Keratinocyte (primary cell): ENCODE measurements around the gene R3HCC1L. TPM values are rescaled to one million over a fixed set of nuclear protein-coding genes. Genes with fewer than 3 reads are reported as not detected.
A peak's percentile ranks its signal among the peaks of the same experiment; 100 is the strongest.

Experiments
- DNase-seq: peaks from one replicate; pipeline ENCODE4 v3.0.0-alpha.2; 2011; ENCODE audit warnings: low read depth, missing footprints, low spot score
- FAIRE-seq: peaks from 2 replicates; lab custom pipeline; 2011; peaks lifted over from hg19 to GRCh38; lab: Jason Lieb, UNC
- H2AFZ ChIP-seq: 2 replicates; pipeline ENCODE4 v1.6.0; 2012; ENCODE audit warnings: low read length, control low read depth, inconsistent platforms; ENCODE audit not compliant: control insufficient read depth
- H3K27ac ChIP-seq: 2 replicates; pipeline ENCODE4 v1.5.1; 2011; ENCODE audit warnings: low read length; ENCODE audit not compliant: control insufficient read depth, insufficient read depth
- H3K27me3 ChIP-seq: 3 replicates; pipeline ENCODE4 v1.6.0; 2011; ENCODE audit warnings: low read length; ENCODE audit not compliant: control insufficient read depth, insufficient read depth; ENCODE audit errors: extremely low read depth
- H3K36me3 ChIP-seq, 2 experiments: 2 replicates in 1 of 2; 3 replicates in 1 of 2; pipeline ENCODE4 v1.5.1; 2011; ENCODE audit warnings: low read length in 2 of 2, mild to moderate bottlenecking in 1 of 2; ENCODE audit not compliant: control insufficient read depth in 2 of 2, insufficient read depth in 2 of 2; ENCODE audit errors: extremely low read depth in 1 of 2
- H3K4me1 ChIP-seq: 3 replicates; pipeline ENCODE4 v1.5.1; 2011; ENCODE audit warnings: low read length; ENCODE audit not compliant: control insufficient read depth, insufficient read depth; ENCODE audit errors: extremely low read depth
- H3K4me2 ChIP-seq: 3 replicates; pipeline ENCODE4 v1.6.0; 2011; ENCODE audit warnings: low read depth, low read length; ENCODE audit not compliant: control insufficient read depth, insufficient read depth; ENCODE audit errors: extremely low read depth
- H3K4me3 ChIP-seq, 3 experiments: fragments of 200-600 bp in 1 of 3; sonication (generic) in 1 of 3; 2 replicates in 2 of 3; 3 replicates in 1 of 3; pipeline ENCODE4 v1.5.1; 2011 to 2016; ENCODE audit warnings: low read length in 3 of 3, mild to moderate bottlenecking in 3 of 3, control low read depth in 2 of 3, inconsistent platforms in 1 of 3, low read depth in 1 of 3, mixed read lengths in 1 of 3, mixed run types in 1 of 3, moderate library complexity in 1 of 3; ENCODE audit not compliant: control insufficient read depth in 2 of 3, insufficient read depth in 2 of 3; ENCODE audit errors: extremely low read depth in 1 of 3
- H3K79me2 ChIP-seq: 2 replicates; pipeline ENCODE4 v1.6.0; 2012; ENCODE audit warnings: low read length; ENCODE audit not compliant: control insufficient read depth, insufficient read depth
- H3K9ac ChIP-seq: 3 replicates; pipeline ENCODE4 v1.6.0; 2011; ENCODE audit warnings: low read length; ENCODE audit not compliant: control insufficient read depth, insufficient read depth; ENCODE audit errors: extremely low read depth
- H3K9me1 ChIP-seq: 3 replicates; pipeline ENCODE4 v1.6.0; 2011; ENCODE audit warnings: low read length; ENCODE audit not compliant: control insufficient read depth, insufficient read depth; ENCODE audit errors: extremely low read depth
- H3K9me3 ChIP-seq: 2 replicates; pipeline ENCODE4 v1.5.1; 2012; ENCODE audit warnings: low read depth, low read length; ENCODE audit not compliant: control insufficient read depth
- H4K20me1 ChIP-seq: 3 replicates; pipeline ENCODE4 v1.6.0; 2011; ENCODE audit warnings: low read length; ENCODE audit not compliant: control insufficient read depth, insufficient read depth; ENCODE audit errors: extremely low read depth
- CTCF ChIP-seq, 3 experiments: IDR thresholded peaks in 1 of 3; conservative IDR thresholded peaks in 1 of 3; optimal IDR thresholded peaks in 1 of 3; 2 replicates in 2 of 3; 3 replicates in 1 of 3; pipeline versions ENCODE3 to v1.5.1; 2011; ENCODE audit warnings: low read length in 3 of 3, mild to moderate bottlenecking in 3 of 3, moderate library complexity in 2 of 3, control low read depth in 1 of 3, inconsistent platforms in 1 of 3; ENCODE audit not compliant: insufficient read depth in 2 of 3; ENCODE audit errors: extremely low read depth in 1 of 3
- EZH2 ChIP-seq: IDR thresholded peaks from one replicate; pipeline ENCODE4 v1.6.1; 2012; ENCODE audit warnings: inconsistent platforms, mild to moderate bottlenecking, low read length, moderate library complexity
- dilution Hi-C: fragments of 300-500 bp; cut with MboI; formaldehyde crosslinking; loops from one replicate; pipeline ENCODE4 v1.7.0; 2020; ENCODE audit warnings: low sequenced_read_pairs; ENCODE audit not compliant: extremely low pct_ligation_motif_present
- polyA plus RNA-seq, 5 experiments: library from polyadenylated mRNA; depleted of rRNA in 3 of 5; stranded (reverse) in 3 of 5; stranded (forward) in 1 of 5; unstranded in 1 of 5; fragments of >200 nt; gene quantifications; 1 replicate in 1 of 5; 2 replicates in 3 of 5; 3 replicates in 1 of 5; pipeline versions ENCODE4 v1.2.1 to v1.2.3, GENCODE V29; 2011 to 2012; ENCODE audit warnings: missing spikeins in 2 of 5, low read depth in 1 of 5, low replicate concordance in 1 of 5

The R3HCC1L gene
- polyA plus RNA-seq, 1 donor (not counting 4 experiments of a cell fraction or from before 2014, with no cell fraction given): 11.7 TPM

DNA sequence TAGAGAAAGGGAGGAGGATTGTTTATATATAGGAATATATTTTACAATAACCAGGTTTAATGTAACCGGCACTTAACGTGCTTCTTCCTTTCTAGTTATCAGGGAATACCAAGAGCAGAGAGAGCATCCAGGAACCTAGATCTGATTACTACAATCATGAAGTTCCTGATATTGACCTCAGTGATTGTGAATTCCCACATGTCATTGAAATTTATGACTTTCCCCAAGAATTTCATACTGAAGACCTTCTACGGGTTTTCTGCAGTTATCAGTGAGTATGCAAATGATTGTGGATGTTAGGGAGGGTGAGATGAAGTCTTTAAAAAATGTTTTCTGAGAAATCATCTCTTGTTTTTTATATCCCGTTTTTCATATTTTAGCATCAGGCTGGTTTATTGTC is 97.0 kb downstream of the R3HCC1L start:
- dilution Hi-C loops: no loop called here
- no peak overlapping the region for H3K4me2 ChIP-seq
- H3K79me2 ChIP-seq: no peaks in the 10 kb centered on the region
- peaks cover 4% of the 10 kb centered on the region for H3K4me1 ChIP-seq
- no peak for DNase-seq
- no peaks in the 10 kb centered on the region for H3K9me1 ChIP-seq
- no peak overlapping the region for H3K9ac ChIP-seq
- H3K36me3 ChIP-seq: peaks cover 0 to 4% of the 10 kb centered on the region in 2 experiments
- FAIRE-seq: no peak
- H3K9me3 ChIP-seq: no peaks in the 10 kb centered on the region
- H3K4me3 ChIP-seq: no peak overlapping the region
- H4K20me1 ChIP-seq: no peaks in the 10 kb centered on the region
- H3K27ac ChIP-seq: no peak overlapping the region
- H3K27me3 ChIP-seq: no peaks in the 10 kb centered on the region
- TF ChIP-seq CTCF (optimal IDR thresholded peaks at IDR 0.05 in 1 of 3, IDR thresholded peaks at IDR 0.05 in 1 of 3, conservative IDR thresholded peaks at IDR 0.05 in 1 of 3; ENCODE audit: extremely low read depth in 1 of 3, insufficient read depth in 2 of 3, low read length in 3 of 3) (no peak), EZH2 (no peak)
- H2AFZ ChIP-seq: no peak overlapping the region

DNA sequence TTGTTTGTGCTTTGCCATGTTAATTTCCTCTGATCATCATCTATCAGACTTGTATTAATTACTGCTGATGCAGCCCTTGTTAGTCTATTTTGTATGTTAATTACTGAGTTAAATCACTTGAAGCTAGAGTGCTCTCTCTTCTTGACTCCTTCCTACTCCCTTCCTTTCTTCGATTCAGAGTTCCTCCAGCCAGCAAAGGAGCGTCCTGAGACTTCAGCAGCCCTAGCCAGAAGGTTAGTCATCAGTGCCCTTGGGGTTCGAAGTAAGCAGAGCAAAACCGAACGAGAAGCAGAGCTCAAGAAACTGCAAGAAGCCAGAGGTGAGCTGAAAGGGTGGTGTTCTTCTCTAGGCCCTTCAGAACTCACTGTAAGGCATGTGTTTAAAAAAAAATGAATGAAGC is 101.4 kb downstream of the R3HCC1L start:
- H3K9ac ChIP-seq: no peak overlapping the region
- no peak overlapping the region for H3K4me2 ChIP-seq
- no peaks in the 10 kb centered on the region for H3K9me3 ChIP-seq
- no peaks in the 10 kb centered on the region for H4K20me1 ChIP-seq
- no peak overlapping the region for H2AFZ ChIP-seq
- no peaks in the 10 kb centered on the region for H3K9me1 ChIP-seq
- peaks cover 4% of the 10 kb centered on the region for H3K4me1 ChIP-seq
- FAIRE-seq (peak; percentile 66), DNase-seq (no peak)
- H3K36me3 ChIP-seq: peaks cover 0 to 9% of the 10 kb centered on the region in 2 experiments
- H3K4me3 ChIP-seq: no peak overlapping the region
- dilution Hi-C loops: no loop called here
- TF ChIP-seq EZH2 (no peak), CTCF (optimal IDR thresholded peaks at IDR 0.05 in 1 of 3, IDR thresholded peaks at IDR 0.05 in 1 of 3, conservative IDR thresholded peaks at IDR 0.05 in 1 of 3; ENCODE audit: extremely low read depth in 1 of 3, insufficient read depth in 2 of 3, low read length in 3 of 3) (no peak)
- H3K27ac ChIP-seq: no peak overlapping the region
- no peaks in the 10 kb centered on the region for H3K79me2 ChIP-seq
- no peaks in the 10 kb centered on the region for H3K27me3 ChIP-seq
